K562 (cell line): Measurements from ENCODE around the gene TRIM24. TPM values are rescaled to one million over a fixed set of nuclear protein-coding genes. Genes with fewer than 3 reads are reported as not detected.

Experiments used
- CCNT2 ChIP-seq: IDR thresholded peaks from 2 replicates; pipeline ENCODE4 v1.6.1; 2011; ENCODE audit warnings: borderline replicate concordance, low read depth, mild to moderate bottlenecking, moderate library complexity, mixed read lengths, low read length; ENCODE audit not compliant: insufficient read length; ENCODE audit errors: extremely low read depth
- CHD2 ChIP-seq: IDR thresholded peaks from 2 replicates; pipeline ENCODE4 v1.6.1; 2011; ENCODE audit warnings: low read depth, low read length
- DMBX1 ChIP-seq: fragments of 250-450 bp; sonication (Bioruptor Pico); IDR thresholded peaks from 2 replicates; pipeline ENCODE4 v1.8.0; 2022; ENCODE audit warnings: inconsistent platforms, mild to moderate bottlenecking, moderate library complexity, borderline replicate concordance
- EHMT2 ChIP-seq: fragments of 450-650 bp; IDR thresholded peaks from 2 replicates; pipeline ENCODE4 v1.6.1; 2018; ENCODE audit warnings: antibody characterized with exemption
- FOXA3 ChIP-seq, 2 experiments: fragments of 450-650 bp in 1 of 2; sonication (generic) in 1 of 2; formaldehyde crosslinking; IDR thresholded peaks in 1 of 2; conservative IDR thresholded peaks in 1 of 2; 2 replicates each; pipeline versions ENCODE4 v1.4.0 to v1.8.0; 2020 to 2022; ENCODE audit warnings: mild to moderate bottlenecking in 2 of 2, missing genetic modification reagents in 1 of 2
- GATAD2B ChIP-seq: fragments of 450-650 bp; IDR thresholded peaks from 2 replicates; pipeline ENCODE4 v1.6.1; 2017; ENCODE audit warnings: mild to moderate bottlenecking, borderline replicate concordance
- KLF16 ChIP-seq: IDR thresholded peaks from 2 replicates; pipeline ENCODE4 v1.6.1; 2016; ENCODE audit warnings: antibody characterized with exemption
- MEIS2 ChIP-seq: fragments of 450-650 bp; IDR thresholded peaks from 2 replicates; pipeline ENCODE4 v1.6.1; 2014; ENCODE audit warnings: mild to moderate bottlenecking; ENCODE audit not compliant: partially characterized antibody
- NR2C1 ChIP-seq, 2 experiments: fragments of 450-650 bp; IDR thresholded peaks; 2 replicates each; pipeline ENCODE4 v1.6.1; 2017; ENCODE audit warnings: mild to moderate bottlenecking in 2 of 2, antibody characterized with exemption in 1 of 2, inconsistent platforms in 1 of 2, missing compliant biosample characterization in 1 of 2, missing genetic modification characterization in 1 of 2
- SMARCA5 ChIP-seq: fragments of 450-650 bp; IDR thresholded peaks from 2 replicates; pipeline ENCODE4 v1.6.1; 2016
- SMARCE1 ChIP-seq: fragments of 450-650 bp; IDR thresholded peaks from 2 replicates; pipeline ENCODE4 v1.7.1; 2016; ENCODE audit warnings: mild to moderate bottlenecking
- U2AF2 ChIP-seq: fragments of 200-400 bp; formaldehyde crosslinking; optimal IDR thresholded peaks from 2 replicates; pipeline ENCODE3; 2017; ENCODE audit warnings: low read depth, mild to moderate bottlenecking, low read length
- ZNF146 ChIP-seq: IDR thresholded peaks from one replicate; pipeline ENCODE4 v1.6.1; 2018; ENCODE audit warnings: missing compliant biosample characterization; ENCODE audit not compliant: unreplicated experiment
- ZNF561 ChIP-seq: fragments of 450-650 bp; formaldehyde crosslinking; conservative IDR thresholded peaks from 2 replicates; pipeline ENCODE4 v1.4.0; 2020; ENCODE audit warnings: mild to moderate bottlenecking, moderate library complexity
- ZNF766 ChIP-seq: fragments of 200-800 bp; sonication (Bioruptor generic); conservative IDR thresholded peaks from 2 replicates; pipeline ENCODE4 v1.6.1; 2016; ENCODE audit warnings: missing genetic modification characterization, missing compliant biosample characterization
- polyA plus RNA-seq, 8 experiments: library from polyadenylated mRNA; depleted of rRNA in 4 of 8; stranded (reverse) in 5 of 8; unstranded in 3 of 8; fragments of >200 nt; fragmentation: Nextera tagmentation in 2 of 8; fragmentation: Illumina TruSeq in 1 of 8; extraction: Ambion mirVana in 2 of 8; extraction: Trizol in 1 of 8; gene quantifications; 2 replicates each; pipeline versions ENCODE4 v1.2.1 to v1.2.3, GENCODE V29; 2011 to 2014; ENCODE audit warnings: inconsistent platforms in 1 of 8, missing spikeins in 1 of 8
- total RNA-seq, 7 experiments: library from RNA; depleted of rRNA in 6 of 7; stranded (reverse); fragments of >200 nt in 6 of 7; fragmentation: Illumina TruSeq in 2 of 7; extraction: Trizol in 2 of 7; gene quantifications; 2 replicates each; pipeline versions ENCODE4 v1.2.1 to v1.2.3, GENCODE V29; 2011 to 2021; ENCODE audit warnings: low replicate concordance in 1 of 7
- TF ChIP-seq, protein P1 (sequence below), 2 experiments: fragments of 450-650 bp; formaldehyde crosslinking in 1 of 2; IDR thresholded peaks; 2 replicates each; pipeline versions ENCODE4 v1.4.0 to v1.6.1; 2014 to 2020; ENCODE audit warnings: mild to moderate bottlenecking in 2 of 2, borderline replicate concordance in 1 of 2, low read depth in 1 of 2
- TF ChIP-seq, protein P2 (sequence below): fragments of 450-650 bp; IDR thresholded peaks from 2 replicates; pipeline ENCODE4 v1.6.1; 2016

Gene TRIM24
- total and polyA plus RNA-seq, 9 of the 15 experiments (the other 6 are each of a cell fraction or from before 2014, with no cell fraction given) = 13.4 to 74.0 (median 41.7) TPM

DNA sequence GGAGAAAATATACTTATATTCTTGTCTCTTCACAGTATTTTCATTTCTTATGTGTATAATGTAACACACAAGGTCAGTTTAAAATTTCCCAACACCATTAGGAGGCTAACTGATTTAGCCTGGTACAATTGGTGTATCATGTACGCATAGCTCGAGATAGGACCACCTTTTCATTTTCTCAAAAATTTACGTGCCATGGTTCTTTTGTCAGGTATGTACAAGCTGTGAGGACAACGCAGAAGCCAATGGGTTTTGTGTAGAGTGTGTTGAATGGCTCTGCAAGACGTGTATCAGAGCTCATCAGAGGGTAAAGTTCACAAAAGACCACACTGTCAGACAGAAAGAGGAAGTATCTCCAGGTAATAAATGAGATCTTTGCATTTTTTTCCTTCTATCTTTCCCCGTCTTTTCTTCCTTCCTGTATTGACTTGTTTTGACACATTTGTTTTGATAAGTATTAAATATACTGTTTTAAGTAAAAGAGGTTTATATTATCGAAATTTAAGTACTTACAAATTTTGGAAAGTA is 55.0 kb downstream of the TRIM24 start (continued):
- TF ChIP-seq EHMT2 (no peak), KLF16 (no peak), CHD2 (no peak), ZNF766 (CRISPR knock-in tag) (0 out of 2 replicates have a peak, but pooled peaks have one; percentile 27), ZNF561 (CRISPR knock-in tag) (no peak), MEIS2 (peak; percentile 86), GATAD2B (no peak), SMARCA5 (no peak), U2AF2 (no peak), FOXA3 (CRISPR knock-in tag; conservative IDR thresholded peaks at IDR 0.05 in 1 of 2, IDR thresholded peaks at IDR 0.05 in 1 of 2) (no peak), SMARCE1 (0 out of 2 replicates have a peak, but pooled peaks have one; percentile 20), DMBX1 (CRISPR knock-in tag) (no peak), ZNF146 (CRISPR knock-in tag) (no peak), CCNT2 (no peak), NR2C1 (IDR thresholded peaks at IDR 0.05) (peak; percentile 87), NR2C1 (tag; IDR thresholded peaks at IDR 0.05) (peak; percentile 76)
- TF ChIP-seq, protein P1, sequence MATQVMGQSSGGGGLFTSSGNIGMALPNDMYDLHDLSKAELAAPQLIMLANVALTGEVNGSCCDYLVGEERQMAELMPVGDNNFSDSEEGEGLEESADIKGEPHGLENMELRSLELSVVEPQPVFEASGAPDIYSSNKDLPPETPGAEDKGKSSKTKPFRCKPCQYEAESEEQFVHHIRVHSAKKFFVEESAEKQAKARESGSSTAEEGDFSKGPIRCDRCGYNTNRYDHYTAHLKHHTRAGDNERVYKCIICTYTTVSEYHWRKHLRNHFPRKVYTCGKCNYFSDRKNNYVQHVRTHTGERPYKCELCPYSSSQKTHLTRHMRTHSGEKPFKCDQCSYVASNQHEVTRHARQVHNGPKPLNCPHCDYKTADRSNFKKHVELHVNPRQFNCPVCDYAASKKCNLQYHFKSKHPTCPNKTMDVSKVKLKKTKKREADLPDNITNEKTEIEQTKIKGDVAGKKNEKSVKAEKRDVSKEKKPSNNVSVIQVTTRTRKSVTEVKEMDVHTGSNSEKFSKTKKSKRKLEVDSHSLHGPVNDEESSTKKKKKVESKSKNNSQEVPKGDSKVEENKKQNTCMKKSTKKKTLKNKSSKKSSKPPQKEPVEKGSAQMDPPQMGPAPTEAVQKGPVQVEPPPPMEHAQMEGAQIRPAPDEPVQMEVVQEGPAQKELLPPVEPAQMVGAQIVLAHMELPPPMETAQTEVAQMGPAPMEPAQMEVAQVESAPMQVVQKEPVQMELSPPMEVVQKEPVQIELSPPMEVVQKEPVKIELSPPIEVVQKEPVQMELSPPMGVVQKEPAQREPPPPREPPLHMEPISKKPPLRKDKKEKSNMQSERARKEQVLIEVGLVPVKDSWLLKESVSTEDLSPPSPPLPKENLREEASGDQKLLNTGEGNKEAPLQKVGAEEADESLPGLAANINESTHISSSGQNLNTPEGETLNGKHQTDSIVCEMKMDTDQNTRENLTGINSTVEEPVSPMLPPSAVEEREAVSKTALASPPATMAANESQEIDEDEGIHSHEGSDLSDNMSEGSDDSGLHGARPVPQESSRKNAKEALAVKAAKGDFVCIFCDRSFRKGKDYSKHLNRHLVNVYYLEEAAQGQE (IDR thresholded peaks at IDR 0.05; ENCODE audit: borderline replicate concordance) = no peak
- TF ChIP-seq, protein P1 (CRISPR knock-in tag; IDR thresholded peaks at IDR 0.05; ENCODE audit: low read depth) = no peak
- TF ChIP-seq, protein P2, sequence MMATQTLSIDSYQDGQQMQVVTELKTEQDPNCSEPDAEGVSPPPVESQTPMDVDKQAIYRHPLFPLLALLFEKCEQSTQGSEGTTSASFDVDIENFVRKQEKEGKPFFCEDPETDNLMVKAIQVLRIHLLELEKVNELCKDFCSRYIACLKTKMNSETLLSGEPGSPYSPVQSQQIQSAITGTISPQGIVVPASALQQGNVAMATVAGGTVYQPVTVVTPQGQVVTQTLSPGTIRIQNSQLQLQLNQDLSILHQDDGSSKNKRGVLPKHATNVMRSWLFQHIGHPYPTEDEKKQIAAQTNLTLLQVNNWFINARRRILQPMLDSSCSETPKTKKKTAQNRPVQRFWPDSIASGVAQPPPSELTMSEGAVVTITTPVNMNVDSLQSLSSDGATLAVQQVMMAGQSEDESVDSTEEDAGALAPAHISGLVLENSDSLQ = peak; percentile 13; the same call in 1 of the 2 replicates
- TF ChIP-seq, all 486 proteins: peak for 11
